GM21447 (cell line): ENCODE data around the gene SLC25A3.
"Not testable (repeated sequence)": the region's sequence is repeated elsewhere in the genome, so short reads cannot be mapped to it uniquely, and the experiment has no call there.

ENCODE experiments used
- ATAC-seq: cut with Tn5 transposase; IDR thresholded peaks from one replicate; pipeline ENCODE4 v1.9.1; 2021; ENCODE audit not compliant: unreplicated experiment

SLC25A3 gene

DNA sequence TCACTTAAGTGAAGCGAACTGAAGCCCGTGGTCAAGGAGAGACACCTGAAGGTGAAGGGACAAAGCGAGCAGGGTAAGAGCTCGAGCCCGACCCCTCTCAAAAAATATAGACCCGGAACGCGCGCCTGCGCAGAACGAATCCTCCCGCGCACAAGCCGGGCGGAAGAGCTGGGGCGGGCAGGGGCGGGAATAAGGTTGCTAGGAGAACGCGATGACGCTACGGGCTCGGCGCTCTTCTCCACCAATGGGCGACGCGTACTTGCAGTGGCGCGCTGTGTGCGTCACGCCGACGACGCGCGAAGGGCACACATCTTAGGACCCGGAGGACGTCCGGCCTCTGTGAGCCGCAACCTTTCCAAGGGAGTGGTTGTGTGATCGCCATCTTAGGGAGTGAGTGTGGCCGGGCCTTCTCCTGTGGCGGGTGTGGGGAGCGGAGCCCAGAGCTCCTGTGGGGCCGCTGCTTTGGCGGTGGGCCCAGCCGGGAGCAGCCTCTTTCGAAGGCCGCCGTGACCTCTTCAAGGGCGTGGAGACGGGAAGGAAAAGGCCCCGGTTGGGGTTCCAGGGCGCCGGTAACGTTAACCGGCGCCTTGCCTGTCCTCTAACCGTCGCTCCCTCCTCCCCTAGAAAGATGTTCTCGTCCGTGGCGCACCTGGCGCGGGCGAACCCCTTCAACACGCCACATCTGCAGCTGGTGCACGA, at the start of gene SLC25A3:
Gene SLC25A3, plus strand, starts transcription at position 336 of the 699 bp plus-strand sequence. Its CDS starts 293 bp downstream, at position 629.
- ATAC-seq, result peak; percentile 99

DNA sequence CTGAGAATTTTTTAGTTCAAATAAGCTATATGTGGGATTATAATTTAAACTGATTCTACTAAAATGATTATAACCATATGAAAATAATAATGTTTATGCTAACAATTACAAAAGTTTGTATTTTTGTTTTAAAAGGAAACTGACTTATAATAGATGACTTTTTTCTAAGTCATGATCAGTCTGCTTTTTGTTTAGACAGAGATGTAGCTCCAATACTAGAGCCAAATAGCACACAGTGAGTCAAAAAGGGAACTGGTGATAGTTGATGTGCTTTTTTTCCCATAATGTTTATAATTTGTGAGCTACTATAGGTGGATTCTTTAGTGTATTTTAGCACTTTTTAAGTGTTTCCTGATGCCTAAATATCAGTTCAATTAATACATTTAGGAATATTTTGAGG, 49.8 kb upstream of the SLC25A3 start:
- ATAC-seq, result no peak

DNA sequence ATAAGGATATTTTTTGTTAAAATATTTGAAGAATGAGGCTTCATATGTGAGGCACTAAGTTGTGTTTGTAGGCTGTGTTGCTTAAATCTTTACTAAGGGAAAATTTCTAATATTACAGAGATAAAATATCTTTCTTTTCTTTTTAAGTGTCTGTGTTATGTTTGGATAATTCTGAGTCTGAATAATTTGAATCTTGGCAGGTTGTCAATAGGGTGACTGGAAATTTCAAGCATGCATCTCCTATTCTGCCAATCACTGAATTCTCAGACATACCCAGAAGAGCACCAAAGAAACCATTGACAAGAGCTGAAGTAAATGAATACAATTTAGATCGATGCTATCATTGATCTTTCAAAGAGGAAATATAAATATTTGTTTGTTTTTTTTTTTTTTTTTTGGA, 48.7 kb upstream of the SLC25A3 start:
- no peak for ATAC-seq

DNA sequence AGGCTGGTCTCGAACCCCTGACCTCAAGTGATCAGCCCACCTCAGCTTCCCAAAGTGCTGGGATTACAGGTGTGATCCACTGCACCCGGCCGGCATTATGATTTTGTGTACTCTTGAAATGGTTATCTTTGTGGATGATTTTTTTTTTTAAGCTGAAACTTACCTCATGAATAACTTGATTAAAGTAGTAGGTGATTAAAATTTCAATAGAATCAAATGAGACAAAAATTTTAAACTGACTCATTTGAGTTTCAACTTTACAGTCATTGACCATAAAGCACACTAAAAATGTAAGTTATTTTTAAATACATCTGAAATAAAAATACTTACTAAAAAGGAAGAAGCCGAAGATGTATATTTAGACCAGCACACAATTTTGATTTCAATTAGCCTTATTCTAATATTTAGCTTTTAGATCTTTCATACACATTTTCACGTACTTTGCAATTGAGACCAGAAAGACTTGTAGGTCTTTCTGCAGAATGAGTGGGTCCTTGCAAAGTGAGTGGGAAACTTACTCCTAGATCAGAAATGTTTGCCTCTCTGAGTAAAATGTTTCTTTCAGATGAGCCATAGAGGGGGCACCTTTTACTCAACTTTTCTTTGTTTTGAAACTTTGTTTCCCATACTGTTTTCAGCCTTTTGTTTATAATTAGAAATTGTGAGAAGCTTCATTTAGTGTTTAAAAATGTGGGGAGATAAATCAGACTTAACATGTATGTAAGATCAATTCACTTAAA, 43.9 kb upstream of the SLC25A3 start:
- ATAC-seq, result no peak

DNA sequence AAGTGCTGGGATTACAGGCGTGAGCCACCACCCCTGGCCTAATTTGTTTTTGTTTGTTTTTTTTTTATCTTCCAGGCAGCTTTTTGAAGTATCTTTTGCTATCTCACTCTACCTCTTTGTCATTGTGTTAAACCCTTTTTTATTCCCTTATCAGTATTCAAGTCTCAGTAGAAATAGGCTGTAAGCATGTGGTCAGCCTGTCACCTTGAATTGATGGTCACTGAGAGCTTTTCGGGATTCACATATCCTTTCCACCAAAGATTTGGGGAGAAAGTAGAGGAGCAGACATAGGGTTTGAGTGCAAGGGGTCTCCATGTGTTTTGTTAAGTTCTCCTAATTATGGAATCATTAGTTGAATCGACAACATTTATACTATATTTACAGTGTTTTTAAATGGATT, 41.7 kb upstream of the SLC25A3 start:
- ATAC-seq, result no peak

- ATAC-seq, result not testable (repeated sequence)
Observed at GRCh38 chr12:98558097-98558496, 35.4 kb upstream of the SLC25A3 start.

GRCh38 chr12:98559666-98560065, 33.8 kb upstream of the SLC25A3 start:
- ATAC-seq, result no peak

DNA sequence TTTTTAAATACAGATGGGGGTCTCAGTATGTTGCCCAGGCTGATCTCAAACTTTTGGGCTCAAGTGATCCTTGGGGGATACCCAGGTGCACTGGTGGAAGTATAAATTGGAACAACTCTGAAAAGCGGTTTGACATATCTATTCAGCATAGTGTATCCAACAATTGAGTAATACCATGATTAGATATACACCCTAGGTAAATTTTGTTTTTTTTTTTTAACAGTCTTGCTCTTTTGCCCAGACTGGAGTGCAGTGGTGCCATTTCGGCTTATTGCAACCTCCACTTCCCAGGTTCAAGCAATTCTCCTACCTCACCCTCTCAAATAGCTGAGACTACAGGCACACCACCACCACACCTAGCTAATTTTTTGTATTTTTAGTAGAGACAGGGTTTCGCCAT, 31.6 kb upstream of the SLC25A3 start:
- no peak for ATAC-seq

DNA sequence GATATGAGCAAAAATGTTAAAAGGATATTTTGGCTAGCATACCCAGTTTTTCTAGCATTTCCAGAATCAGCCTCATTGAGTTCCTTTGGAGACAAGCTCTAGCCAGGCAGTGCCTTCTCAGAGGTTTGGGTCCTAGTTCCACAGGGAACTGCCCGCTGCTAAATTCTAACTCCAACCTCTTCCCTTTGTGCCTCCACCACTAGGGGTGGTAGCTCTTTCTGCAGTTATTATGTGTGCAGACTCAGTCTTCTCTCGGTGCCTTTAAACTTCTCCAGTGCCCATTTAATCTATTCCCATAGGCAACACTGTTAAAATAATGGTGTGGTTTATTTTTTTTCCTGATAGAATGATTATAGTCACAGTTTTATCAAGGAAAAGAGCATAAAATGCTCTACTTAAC, 21.5 kb upstream of the SLC25A3 start:
- no peak for ATAC-seq

- no peak for ATAC-seq
Observed at GRCh38 chr12:98574110-98574509, 19.4 kb upstream of the SLC25A3 start.

DNA sequence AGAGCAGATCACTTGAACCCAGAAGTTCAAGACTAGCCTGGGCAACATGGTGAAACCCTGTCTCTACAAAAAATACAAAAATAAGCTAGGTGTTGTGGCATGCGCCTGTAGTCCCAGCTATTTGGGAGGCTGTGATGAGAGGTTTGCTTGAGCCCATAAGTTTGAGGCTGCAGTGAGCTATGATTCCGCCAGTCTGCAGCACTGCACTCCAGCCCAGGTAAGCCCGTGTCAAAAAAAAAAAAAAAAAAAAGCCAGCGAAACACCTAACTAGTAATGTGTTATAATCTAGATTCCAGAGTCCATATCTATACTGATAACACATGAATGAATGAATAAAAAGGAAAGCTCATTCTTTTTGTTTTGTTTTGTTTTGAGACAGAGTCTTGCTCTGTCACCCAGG, 18.5 kb upstream of the SLC25A3 start:
- ATAC-seq, result no peak

- ATAC-seq, result not testable (repeated sequence)
Observed at GRCh38 chr12:98576795-98577194, 16.7 kb upstream of the SLC25A3 start.

- ATAC-seq, result no peak
Observed at GRCh38 chr12:98578392-98578791, 15.1 kb upstream of the SLC25A3 start.

DNA sequence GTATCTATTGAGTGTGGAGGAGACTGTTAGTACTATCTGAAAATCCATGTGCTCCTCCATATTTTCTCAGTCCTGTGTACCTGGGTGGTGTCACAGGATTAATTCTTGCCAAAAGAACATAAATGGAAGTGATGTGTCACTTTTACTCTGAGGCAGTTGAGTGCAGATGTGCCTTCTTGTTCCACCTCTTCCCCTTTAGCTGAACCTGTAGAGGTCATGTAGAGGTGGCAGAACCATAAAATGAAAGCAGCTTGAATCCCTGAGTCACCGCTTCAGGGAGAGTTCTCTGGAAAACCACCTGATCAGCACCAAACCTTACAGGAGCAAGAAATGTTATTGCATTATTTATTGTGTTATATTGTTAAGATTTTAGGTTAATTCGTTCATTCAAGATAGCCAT, 14.7 kb upstream of the SLC25A3 start:
- no peak for ATAC-seq

DNA sequence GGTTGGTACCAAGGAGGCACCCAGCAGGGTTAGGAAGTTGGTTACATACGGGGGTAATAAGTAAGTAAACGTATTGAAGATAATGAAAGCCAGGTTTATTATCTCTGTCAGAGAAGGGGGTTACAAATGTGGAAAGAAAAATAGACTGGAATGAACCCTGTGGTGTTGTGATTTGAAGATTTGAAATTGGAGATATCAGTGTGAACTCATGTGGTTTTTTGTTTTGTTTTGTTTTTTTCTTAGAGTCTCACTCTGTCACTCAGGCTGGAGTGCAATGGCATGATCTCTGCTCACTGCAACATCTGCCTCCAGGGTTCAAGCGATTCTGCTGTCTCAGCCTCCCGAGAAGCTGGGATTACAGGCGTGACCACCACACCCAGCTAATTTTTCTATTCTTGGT, 14.1 kb upstream of the SLC25A3 start:
- ATAC-seq, result no peak

DNA sequence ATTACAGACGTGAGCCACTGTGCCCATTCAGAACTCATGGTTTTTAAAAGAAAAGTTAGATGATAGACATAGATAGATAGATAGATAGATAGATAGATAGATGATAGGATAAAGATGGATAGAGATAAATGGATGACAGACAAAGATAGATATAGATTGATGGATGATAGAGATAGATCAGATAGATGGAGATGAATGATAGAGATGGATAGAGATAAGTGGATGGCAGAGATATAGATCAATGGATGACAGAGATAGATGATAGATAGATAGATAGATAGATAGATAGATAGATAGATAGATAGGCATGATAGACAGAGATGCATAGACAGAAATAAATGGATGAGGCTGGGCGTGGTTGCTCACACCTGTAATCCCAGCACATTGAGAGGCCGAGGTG, 13.7 kb upstream of the SLC25A3 start:
- ATAC-seq, result no peak

DNA sequence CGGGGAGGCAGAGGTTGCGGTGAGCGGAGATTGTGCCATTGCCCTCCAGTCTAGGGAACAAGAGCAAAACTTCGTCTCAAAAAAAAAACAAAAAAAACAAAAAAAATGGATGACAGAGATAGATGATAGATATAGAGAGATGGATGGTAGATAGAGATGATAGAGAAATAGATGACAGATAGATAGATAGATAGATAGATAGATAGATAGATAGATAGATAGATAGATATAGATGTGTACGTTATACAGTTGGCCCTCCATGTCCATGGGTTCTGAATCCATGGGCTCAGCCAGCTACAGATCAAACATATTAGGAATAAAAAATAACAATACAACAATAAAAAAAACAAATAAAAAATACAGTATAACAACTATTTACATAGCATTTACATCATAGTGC, 12.8 kb upstream of the SLC25A3 start:
- ATAC-seq, result no peak

DNA sequence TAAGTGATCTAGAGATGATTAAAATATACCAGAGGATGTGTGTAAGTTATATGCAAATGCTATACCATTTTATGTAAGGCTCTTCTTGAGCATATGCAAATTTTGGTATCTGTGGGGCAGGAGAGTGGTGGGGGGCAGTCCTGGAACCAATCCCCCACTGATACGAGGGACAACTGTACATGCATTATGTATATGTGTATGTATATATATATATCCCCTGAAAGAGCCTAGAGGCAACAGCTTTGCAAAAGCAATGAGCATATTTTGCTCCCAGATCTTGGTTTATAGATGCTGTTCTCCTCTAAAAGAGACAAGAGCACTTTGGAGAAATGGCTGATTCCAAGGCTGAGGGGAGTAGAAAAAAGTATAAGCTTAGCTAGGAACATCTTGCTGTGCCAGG, 12.4 kb upstream of the SLC25A3 start:
- ATAC-seq, result no peak

DNA sequence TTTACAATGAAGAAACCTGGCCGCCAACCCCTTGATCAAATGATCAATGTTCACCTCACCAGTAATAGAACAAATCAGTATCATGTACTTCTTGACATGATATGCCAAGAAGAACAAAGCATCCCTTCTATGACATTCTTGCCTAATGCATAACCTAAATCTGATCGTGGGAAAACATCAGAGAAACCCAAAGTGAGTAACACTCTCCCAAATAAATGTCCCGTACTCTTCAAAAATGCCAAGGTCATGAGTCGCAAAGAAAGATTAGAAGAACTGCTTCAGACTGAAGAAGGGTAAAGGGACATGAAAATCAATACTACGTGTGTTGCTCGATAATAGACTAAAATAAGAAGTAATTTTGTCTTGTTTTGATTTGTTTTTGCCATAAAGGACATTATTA, 11.4 kb upstream of the SLC25A3 start:
- no peak for ATAC-seq

GRCh38 chr12:98587084-98587483, 6.4 kb upstream of the SLC25A3 start:
- ATAC-seq, result no peak

DNA sequence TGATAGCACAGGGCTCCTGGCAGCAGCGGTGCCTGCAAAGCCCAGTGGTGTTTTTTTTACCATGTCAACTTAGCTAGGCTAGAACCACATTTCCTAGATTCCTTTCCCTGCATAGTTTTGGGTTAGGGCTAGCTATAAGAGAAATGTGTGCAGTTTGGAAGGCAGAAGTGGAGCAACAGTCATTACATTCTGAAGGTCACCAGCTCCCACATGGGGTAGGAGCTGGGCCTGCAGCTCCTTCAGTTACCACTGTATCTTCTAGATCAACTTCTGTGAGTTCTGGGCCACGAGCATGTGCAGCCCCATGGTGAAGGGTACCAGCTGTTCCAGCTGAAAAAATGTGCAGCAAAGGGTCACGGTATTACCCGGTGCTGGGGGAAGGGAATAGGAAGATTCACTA, 2.3 kb upstream of the SLC25A3 start:
- no peak for ATAC-seq

GRCh38 chr12:98592825-98593322, 612 bp upstream of the SLC25A3 start:
- ATAC-seq, result no peak
